Stimulated activated CD8-positive, alpha-beta memory T cell treated with anti-CD3 and anti-CD28 coated beads, Interleukin-4, amount 100 ng/mL, for 4 hours (primary cell): Measurements from ENCODE around the gene BMAL1.

Experiments
- DNase-seq, 2 donors: peaks; one replicate each; pipeline ENCODE4 v3.0.0-alpha.2; 2020; ENCODE audit warnings: low read depth in 2 of 2, low spot score in 1 of 2

Gene BMAL1

GRCh38 chr11:13339195-13340153 lies 61.9 kb downstream of the BMAL1 start:
- DNase-seq: no peak

DNA sequence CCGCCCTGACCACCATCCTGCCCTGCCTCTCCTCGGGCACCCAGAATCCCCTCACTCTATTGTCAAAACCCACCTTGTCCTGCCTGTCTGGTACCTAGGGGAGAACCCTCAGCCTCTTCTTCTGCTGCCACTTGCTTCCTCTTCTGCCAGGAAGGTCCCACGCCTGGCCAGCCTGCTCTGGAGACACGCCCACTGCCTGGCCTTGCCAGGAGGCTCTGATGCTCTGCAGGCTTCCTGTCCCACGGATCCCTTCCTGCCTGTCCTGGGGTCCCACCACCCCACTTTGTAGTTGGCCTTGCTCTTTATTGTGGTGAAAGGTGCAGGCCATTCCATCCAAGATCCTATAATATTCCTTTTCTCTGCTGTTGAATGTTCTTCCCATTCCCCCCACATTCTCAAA lies 63.4 kb downstream of the BMAL1 start:
- no peak for DNase-seq

DNA sequence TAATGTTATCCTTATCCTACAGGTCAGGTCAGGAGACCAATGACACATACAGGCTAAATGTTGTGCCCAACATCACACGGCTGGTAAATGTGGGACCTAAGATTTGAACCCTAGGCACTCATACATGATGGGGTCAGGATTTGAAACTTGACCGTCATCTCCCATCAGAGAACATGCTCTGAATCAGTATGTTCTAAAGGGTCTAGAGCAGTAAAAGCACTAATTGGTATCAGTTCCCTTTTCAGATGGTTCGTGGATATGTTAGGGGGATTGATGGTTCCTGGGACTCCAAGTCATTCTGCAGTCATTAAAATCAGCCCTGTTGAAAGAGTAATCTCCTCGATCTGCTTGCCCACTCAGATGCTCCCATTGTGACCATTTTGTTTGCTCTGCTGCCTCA lies 65.5 kb downstream of the BMAL1 start:
- DNase-seq: no peak

DNA sequence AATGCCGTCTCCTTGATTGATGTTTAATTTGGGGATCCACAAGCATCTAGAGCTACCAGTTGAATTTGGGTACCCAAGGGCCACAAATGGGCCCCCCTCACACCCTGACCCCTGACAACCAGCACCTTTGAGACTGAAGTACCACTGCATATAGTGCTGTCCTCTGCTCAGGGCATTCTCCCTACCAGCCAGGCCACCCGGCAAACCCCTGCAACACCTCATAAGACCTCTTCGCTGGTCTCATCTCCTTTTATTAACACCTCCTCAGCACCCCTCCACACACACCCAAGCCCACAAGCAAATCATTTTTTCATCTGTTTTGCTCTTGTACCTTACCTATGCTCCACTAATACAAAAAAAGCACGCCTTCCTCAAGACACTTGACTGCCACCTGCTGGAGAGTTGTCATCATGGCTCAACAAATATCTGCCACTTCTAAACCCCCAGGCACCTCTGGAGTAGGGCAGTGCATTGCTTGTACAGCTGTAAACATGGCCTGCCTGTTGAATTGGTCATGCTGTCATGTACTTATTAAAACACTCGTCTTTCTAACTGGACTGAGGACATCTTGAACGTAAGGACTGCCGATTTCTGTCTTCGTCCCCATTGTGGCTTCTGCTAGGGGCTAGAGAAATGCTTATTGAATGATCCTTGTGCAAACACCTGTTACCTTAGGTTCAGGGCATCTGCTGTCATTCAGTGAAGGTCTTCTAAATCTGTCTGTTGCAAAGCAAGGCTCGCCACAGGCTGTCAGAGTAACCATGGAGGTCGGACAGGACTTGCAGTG lies 66.5 kb downstream of the BMAL1 start:
- peak; percentile 20 to 44 for DNase-seq

DNA sequence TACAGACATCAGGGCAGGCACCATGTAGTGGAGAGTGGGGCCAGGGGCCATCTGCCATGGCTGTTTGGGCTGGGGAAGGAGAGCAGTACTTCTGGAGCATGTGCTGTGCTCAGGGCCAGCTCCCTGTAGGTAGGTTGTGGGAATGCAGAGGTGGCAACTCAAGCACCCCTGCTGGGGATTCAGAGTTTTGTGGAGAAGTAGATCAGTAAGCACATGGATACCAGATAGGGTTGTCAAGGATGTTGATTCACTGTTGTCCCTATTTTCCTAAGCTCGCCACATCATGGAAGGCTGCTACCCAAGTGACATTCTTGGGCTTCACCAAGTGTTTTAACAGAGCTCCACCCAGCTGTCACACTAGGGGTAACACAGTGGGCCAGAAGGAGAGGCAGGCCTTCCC lies 67.2 kb downstream of the BMAL1 start:
- no peak for DNase-seq

DNA sequence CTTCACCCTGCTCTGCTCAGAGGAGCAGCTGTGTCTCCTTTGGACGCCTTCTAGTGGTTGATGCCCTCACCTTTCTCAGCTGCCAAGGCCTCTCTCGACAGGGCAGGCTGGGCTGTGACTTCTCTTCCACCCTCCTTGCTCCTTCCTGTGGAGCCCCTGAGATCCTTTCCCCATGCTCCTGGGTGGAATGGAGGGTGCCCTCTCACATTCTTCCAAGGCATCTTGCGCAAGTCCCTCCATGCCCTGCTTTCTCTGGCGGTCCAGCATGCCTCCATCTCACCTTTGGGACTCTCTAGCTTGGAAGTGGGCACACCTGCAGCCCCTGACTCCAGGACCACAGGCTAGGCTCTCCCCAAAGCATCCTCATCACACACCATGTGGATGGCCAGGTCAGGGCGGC lies 68.9 kb downstream of the BMAL1 start:
- DNase-seq: no peak

DNA sequence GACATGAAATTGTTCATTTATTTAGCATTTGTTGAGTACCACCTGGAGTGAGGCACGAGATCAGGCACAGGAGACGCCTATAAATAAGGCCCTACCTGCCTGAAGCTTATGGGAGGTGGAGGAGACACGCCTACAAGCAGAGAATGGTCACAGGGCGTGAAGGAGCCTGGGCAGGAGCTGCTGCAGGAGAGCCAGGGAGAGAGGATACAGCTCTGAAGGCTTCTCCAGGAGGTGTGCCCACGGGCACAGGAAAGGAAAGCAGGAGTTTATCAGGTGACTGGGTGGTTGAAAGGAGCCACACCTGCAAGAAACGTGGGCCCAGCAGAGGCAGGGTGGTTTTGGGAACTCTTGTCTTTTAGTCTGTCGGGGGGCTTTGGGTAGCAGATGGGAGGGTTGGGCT lies 70.3 kb downstream of the BMAL1 start:
- no peak for DNase-seq

GRCh38 chr11:13348305-13348704 lies 70.7 kb downstream of the BMAL1 start:
- no peak for DNase-seq

DNA sequence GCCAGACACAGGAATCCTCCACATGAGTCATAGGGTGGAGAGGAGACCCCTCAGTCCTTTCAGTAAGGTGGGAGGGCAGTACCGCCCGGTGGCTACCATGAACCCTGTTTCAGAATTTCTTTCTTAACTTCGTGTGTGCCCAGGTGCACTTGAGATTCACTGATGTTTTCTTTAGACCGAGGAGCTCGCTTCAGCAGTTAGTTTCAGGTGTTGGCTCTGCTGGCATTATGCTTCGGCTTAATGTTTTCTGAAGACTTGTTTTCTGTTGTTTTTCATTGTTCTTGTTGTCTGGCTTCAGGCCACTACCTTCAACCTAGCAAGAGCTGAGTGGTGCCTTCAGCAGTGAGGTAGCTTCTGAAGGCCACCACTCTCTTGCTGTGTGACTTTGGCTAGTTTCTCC lies 71.5 kb downstream of the BMAL1 start:
- no peak for DNase-seq

DNA sequence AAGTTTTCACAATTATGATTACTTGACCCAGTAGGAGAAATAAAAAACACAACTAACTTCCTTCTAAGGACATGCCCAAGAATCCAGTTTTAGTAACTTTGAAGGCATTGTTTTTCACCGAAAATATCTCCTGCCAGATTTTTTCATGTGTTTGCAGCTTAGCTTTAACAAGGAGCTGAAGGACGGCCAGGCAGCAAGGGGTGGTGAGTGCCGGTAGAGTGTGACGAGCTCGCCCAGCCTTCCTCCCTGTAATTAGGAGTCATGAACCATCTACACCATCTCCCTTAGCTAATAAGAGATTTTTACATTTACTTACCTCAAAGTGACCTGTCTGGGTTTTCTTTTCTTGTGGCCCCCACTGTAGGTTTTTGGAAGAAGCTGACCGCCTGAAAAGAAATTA lies 72.0 kb downstream of the BMAL1 start:
- no peak for DNase-seq

DNA sequence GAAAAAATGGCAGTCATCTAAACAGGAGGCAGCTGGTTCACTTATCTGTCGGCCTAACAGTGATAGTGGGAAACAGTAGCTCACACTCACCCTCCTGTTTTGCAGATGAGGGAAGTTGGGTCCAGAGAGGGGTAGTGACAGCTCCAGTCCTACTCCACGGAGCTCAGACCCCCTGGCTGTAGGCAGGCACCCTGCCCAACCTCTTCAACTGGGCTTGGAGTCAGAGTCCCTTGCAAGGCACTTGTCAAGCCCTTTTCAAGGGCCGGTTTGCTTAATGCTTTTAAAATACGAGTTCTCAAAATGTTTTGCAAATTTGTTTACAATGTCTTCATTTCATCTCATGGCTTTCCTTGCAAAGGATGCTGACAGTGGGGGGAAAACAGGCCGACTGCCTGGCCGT lies 75.1 kb downstream of the BMAL1 start:
- DNase-seq: no peak

GRCh38 chr11:13354335-13354734 lies 76.7 kb downstream of the BMAL1 start:
- DNase-seq: no peak

- DNase-seq: no peak
Measured at GRCh38 chr11:13355191-13355590, 77.6 kb downstream of the BMAL1 start.

- no peak for DNase-seq
Measured at GRCh38 chr11:13357232-13357631, 79.6 kb downstream of the BMAL1 start.

DNA sequence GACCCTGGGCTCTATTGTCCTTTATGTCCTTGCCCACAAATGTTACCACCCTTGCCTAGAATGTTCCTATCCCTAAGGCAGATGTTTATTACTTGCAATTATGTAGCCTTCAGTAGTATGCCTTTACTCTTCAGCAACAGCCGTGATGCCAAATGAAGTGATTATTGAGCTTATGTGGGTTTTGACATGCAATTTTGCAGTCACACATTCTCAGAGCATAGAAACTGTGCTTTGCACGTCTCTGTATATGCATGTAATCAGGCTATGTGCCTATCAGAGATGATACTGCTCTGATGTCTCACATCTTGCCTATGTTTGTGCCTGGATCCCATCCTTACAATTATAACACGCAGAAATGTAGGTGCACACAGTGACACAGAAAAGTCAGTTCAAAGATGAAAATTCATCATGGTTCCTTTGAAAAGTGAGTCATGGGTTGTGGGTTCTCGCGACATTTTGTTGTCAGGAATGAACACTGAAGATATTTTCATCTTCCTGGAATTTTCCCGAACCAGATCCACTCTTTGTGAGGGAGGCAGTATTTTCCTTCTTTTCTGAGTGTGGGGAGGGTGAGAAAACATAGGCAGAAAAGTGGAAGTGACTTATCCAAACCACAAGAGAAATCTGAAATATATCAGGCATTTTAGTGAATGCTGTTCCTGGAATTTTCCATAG lies 81.1 kb downstream of the BMAL1 start:
- DNase-seq: no peak

- DNase-seq: no peak
Measured at GRCh38 chr11:13362596-13363109, 85.1 kb downstream of the BMAL1 start.

- DNase-seq: no peak
Measured at GRCh38 chr11:13364388-13364787, 86.8 kb downstream of the BMAL1 start.

GRCh38 chr11:13366266-13367026 lies 88.9 kb downstream of the BMAL1 start:
- DNase-seq: no peak

DNA sequence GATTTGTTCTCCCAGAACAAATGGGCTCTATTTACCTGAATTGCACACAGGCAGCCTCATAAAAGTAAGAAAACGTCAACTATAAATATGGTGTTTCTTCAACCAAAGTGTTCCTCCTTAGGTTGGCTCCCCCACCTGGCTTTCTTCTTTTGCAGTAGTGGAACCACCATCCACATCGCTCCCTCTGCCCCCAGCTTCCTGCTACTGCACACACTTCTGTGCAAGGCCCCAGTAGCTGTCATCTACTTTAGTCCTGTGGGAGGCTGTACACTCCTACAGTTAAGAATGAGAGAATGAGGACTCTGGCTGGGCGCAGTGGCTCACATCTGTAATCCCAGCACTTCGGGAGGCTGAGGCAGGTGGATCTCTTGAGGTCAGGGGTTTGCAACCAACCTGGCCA lies 89.5 kb downstream of the BMAL1 start:
- no peak for DNase-seq

DNA sequence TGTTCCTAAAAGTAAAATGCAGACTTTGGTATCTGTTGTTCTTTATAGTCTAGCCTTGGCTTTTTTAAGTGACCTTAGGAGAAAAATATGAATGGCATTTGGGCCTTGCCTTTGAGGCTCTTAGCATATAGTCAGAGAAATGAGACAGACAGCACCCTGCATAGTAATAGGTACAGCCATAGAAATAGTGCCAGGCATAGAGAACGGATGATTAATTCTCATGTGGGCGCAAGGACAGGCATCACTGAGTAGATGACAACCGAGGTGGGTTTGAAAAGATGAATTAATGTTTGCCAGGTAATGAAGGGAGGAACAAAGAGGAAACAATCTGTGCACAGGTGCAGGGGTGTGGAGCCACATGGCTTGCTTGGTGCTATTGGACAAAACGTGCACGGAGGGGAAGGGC lies 90.5 kb downstream of the BMAL1 start:
- no peak for DNase-seq

GRCh38 chr11:13373216-13373615 lies 95.6 kb downstream of the BMAL1 start:
- no peak for DNase-seq
